ELF-1 (cell line): ENCODE data around the gene TARDBP.
"Not testable (repeated sequence)": the region's sequence is repeated elsewhere in the genome, so short reads cannot be mapped to it uniquely, and the experiment has no call there.

ENCODE experiments used
- DNase-seq: peaks from one replicate; pipeline ENCODE4 v3.0.0-alpha.2; 2016; ENCODE audit warnings: low read depth, low spot score

The TARDBP gene

GRCh38 chr1:10992864-10993263 lies 19.6 kb upstream of the TARDBP start:
- no peak for DNase-seq

GRCh38 chr1:10996100-10996499 lies 16.4 kb upstream of the TARDBP start:
- no peak for DNase-seq

GRCh38 chr1:11000526-11000925 lies 11.9 kb upstream of the TARDBP start:
- DNase-seq = no peak

- no peak for DNase-seq
Measured at GRCh38 chr1:11013160-11013531, 692 bp downstream of the TARDBP start.

GRCh38 chr1:11019358-11019757 lies 6.9 kb downstream of the TARDBP start:
- not testable (repeated sequence) for DNase-seq

GRCh38 chr1:11019971-11020370 lies 7.5 kb downstream of the TARDBP start:
- no peak for DNase-seq

- no peak for DNase-seq
Measured at GRCh38 chr1:11023201-11023600, 10.7 kb downstream of the TARDBP start.

GRCh38 chr1:11024154-11024873 lies 11.9 kb downstream of the TARDBP start:
- no peak for DNase-seq

- DNase-seq = no peak
Measured at GRCh38 chr1:11024874-11025203, 12.4 kb downstream of the TARDBP start.

- no peak for DNase-seq
Measured at GRCh38 chr1:11025618-11026017, 13.2 kb downstream of the TARDBP start.

- DNase-seq = no peak
Measured at GRCh38 chr1:11026052-11026451, 13.6 kb downstream of the TARDBP start.

- DNase-seq = no peak
Measured at GRCh38 chr1:11026903-11027302, 14.4 kb downstream of the TARDBP start.

- no peak for DNase-seq
Measured at GRCh38 chr1:11027316-11027715, 14.9 kb downstream of the TARDBP start.

- DNase-seq = no peak
Measured at GRCh38 chr1:11028018-11028417, 15.6 kb downstream of the TARDBP start.

GRCh38 chr1:11030865-11031264 lies 18.4 kb downstream of the TARDBP start:
- DNase-seq = no peak

- no peak for DNase-seq
Measured at GRCh38 chr1:11031624-11032262, 19.3 kb downstream of the TARDBP start.

- DNase-seq = not testable (repeated sequence)
Measured at GRCh38 chr1:11037019-11037739, 24.7 kb downstream of the TARDBP start.

GRCh38 chr1:11037740-11038182 lies 25.3 kb downstream of the TARDBP start:
- peak; percentile 86 for DNase-seq

- DNase-seq = no peak
Measured at GRCh38 chr1:11039351-11040104, 27.1 kb downstream of the TARDBP start.

GRCh38 chr1:11040105-11040429 lies 27.6 kb downstream of the TARDBP start:
- DNase-seq = not testable (repeated sequence)

- no peak for DNase-seq
Measured at GRCh38 chr1:11041048-11041447, 28.6 kb downstream of the TARDBP start.

- DNase-seq = no peak
Measured at GRCh38 chr1:11042065-11042464, 29.6 kb downstream of the TARDBP start.
